ENCODE results near the gene UPK3B.
"Not testable (repeated sequence)": the region's sequence is repeated elsewhere in the genome, so short reads cannot be mapped to it uniquely, and the experiment has no call there.

UPK3B gene

DNA sequence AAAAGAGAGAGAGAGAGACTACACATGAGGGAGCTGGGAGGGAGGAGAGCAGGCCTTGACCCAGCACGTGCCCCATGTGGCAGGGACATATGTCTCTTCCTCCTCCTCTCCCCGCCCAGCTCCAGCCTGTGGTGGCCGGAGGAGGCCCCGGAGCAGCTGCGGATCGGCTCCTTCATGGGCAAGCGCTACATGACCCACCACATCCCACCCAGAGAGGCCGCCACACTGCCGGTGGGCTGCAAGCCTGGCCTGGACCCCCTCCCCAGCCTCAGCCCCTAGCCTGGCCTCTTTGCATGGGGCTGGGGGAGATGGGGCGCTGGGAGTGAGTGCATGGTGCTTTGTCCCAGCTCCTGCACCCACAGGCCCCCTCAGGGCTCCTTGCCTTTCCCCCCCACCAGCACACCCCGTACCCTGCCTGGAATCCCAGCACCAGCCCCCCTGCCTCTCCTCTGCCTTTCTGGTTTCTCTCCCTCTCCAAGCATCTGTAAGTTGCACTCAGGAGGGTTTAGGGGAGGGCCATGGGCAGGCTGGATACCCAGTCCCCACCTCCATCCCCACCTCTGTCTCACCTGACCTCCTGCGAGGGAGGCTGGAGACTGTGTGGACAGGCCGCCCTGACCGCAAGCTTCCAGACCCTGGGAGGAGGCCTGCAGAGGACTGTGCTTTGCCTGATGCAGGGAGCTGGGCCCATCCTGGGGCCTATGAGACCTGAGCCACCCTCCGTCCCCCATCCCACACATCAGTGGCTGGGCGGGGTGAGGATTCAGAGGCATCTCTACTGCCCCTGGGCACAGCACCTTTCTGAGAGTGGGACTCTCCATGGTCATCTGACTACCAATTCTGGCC, 4.8 kb downstream of the UPK3B start:
- no peak for DNase-seq

- DNase-seq: no peak
These were observed 5.7 kb downstream of the UPK3B start for GRCh38 chr7:76515999-76516443.

GRCh38 chr7:76516932-76517331, 6.6 kb downstream of the UPK3B start:
- DNase-seq: not testable (repeated sequence)

DNA sequence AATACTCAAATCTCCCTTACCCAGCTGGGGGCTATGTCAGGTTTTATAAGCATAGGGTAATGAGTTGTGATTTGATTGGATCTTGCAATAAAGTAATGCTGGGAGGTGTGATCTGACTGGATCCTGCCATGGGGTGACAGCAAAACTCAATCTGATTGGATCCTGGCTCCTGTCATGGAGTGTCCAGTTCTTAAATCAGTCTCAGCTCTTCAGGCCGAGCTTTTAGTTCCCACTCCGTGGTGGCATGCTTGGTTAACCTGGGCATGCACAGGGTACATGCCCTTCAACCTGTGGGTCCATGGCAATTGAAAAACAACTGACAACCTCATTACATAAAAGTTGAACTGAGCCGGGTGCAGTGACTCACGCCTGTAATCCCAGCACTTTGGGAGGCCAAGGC, 15.8 kb downstream of the UPK3B start:
- DNase-seq: not testable (repeated sequence)

- DNase-seq: not testable (repeated sequence)
These were observed 21.3 kb downstream of the UPK3B start for GRCh38 chr7:76531643-76532042.

DNA sequence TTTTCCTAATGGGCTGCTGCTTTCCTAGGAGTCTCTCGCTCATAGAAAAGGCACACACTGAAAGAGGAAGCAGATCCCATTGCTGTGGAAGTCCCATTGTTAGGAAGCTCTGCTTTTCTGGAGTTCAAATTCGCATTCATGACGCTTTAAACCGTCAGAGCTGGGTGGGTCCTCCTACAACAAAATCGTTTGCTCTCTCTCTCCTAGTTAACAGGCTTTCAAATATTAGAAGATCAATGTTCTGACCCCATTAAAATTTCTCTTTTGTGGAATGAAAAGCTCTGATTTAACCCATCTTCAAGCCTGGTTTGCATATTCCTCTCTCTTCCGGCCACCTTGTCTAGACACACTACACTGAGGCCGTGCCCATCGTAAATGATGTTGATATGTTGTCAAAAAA, 32.8 kb downstream of the UPK3B start, which contains the start of gene SPDYE16:
TSS of gene SPDYE16 (minus strand) at position 101 of the 400 bp plus-strand sequence. CDS start 1,838 bp downstream, outside the sequence.
- not testable (repeated sequence) for DNase-seq

DNA sequence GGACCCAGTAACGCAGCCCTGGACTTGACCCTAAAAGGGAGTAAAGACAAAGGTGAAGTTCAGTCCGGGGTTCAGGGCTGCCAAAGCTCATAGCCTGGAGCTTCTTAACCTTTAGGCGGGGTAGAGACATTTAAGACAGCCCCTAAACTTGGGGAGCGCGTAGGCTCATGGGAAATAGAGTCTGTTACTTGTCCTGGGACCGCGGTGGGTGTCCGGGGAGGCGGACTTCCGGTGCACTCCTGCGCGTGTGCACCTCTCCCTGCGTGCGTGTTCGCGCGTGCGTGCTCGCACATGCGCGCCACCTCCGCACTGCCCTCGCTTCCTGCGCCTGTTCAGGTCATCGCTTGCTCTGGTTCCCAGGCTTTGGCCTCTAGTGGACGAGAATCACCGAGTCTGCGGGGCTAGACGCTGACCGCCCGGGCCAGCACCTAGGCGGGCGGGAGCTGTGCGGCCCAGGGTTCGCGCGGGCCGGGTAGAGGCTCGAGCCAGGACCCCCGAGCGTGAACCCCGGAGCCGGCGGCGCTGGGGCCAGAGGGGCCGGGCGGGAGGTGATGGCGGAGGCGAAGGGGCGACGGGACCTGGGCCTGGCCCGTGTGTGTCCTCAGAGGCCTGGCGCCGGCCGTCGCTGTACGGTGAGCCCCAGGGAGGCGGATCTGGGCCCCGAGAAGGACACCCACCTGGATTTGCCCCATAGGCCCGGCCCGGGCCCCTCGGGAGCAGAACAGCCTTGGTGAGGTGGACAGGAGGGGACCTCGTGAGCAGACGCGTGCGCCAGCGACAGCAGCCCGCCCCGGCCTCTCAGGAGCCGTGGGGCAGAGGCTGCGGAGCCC, 38.9 kb downstream of the UPK3B start:
- DNase-seq: peak; percentile 86

DNA sequence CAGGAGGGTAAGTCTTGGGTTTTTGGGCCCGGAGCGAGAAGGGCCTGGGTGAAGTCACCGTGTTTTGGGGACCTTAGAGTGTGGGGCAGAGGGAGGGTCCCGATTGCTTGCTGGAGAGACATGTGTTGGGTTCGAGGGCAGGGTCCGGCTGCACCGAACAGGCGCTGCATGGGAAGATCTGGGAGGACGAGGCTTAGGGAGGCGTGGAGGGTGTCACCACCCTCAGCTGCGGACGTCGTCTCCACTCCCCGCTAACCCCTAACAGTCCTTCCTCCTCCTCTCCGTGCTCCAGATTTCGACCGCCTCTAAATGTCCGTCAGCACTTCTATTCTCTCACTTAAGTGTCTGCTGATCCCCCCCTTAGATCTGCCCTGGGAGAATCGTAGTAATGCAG, 39.5 kb downstream of the UPK3B start:
- DNase-seq: not testable (repeated sequence)

- DNase-seq: not testable (repeated sequence)
These were observed 41.6 kb downstream of the UPK3B start for GRCh38 chr7:76551992-76552391.

DNA sequence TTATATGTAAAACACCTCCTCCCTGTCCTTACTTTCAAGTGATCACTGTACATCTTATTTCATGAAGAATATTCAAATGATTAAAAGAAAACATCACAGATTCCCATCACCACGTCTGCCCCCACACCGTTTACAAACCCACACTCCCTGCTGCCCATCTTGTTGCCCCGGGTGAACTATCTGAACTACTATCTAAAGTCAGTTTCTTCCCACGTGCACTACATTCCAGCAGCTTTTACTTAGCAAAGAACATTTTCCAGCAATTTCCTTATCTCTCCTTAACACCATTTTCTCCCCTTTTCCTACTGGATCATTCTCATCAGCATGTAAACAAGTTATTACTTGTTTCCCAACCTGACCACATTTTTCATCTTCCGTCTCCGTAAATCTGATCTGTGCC, 49.3 kb downstream of the UPK3B start:
- DNase-seq: not testable (repeated sequence)

GRCh38 chr7:76560157-76560556, 49.8 kb downstream of the UPK3B start:
- DNase-seq: not testable (repeated sequence)

DNA sequence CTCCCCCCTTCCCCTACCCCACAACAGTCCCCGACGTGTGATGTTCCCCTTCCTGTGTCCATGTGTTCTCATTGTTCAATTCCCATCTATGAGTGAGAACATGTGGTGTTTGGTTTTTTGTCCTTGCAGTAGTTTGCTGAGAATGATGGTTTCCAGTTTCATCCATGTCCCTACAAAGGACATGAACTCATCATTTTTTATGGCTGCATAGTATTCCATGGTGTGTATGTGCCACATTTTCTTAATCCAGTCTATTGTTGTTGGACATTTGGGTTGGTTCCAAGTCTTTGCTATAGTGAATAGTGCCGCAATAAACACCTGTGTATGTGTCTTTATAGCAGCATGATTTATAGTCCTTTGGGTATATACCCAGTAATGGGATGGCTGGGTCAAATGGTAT, 51.0 kb downstream of the UPK3B start:
- not testable (repeated sequence) for DNase-seq

DNA sequence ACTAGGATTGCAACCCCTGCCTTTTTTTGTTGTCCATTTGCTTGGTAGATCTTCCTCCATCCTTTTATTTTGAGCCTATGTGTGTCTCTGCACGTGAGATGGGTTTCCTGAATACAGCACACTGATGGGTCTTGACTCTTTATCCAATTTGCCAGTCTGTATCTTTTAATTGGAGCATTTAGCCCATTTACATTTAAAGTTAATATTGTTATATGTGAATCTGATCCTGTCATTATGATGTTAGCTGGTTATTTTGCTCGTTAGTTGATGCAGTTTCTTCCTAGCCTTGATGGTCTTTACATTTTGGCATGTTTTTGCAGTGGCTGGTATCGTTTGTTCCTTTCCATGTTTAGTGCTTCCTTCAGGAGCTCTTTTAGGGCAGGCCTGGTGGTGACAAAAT, 54.6 kb downstream of the UPK3B start:
- DNase-seq: not testable (repeated sequence)
